Smooth muscle cell (in vitro differentiated cells): ENCODE measurements around the gene MRPL48. TPM values are rescaled to one million over a fixed set of nuclear protein-coding genes. Genes with fewer than 3 reads are reported as not detected.

Source experiments
- DNase-seq: peaks from one replicate; lab custom pipeline; 2025; ENCODE audit not compliant: unreplicated experiment; lab: John Stamatoyannopoulos, UW
- H2AFZ ChIP-seq: fragments of 200-600 bp; sonication (generic); 2 replicates; pipeline ENCODE4 v1.6.0; 2016; ENCODE audit warnings: antibody characterized with exemption, low read depth, mild to moderate bottlenecking
- H3F3A ChIP-seq: fragments of 200-600 bp; sonication (generic); 2 replicates; pipeline ENCODE4 v1.6.0; 2017; ENCODE audit warnings: antibody characterized with exemption, low read depth
- H3K27ac ChIP-seq: fragments of 200-600 bp; sonication (generic); 2 replicates; pipeline ENCODE4 v1.5.1; 2016; ENCODE audit warnings: low read depth, mild to moderate bottlenecking
- H3K27me3 ChIP-seq: fragments of 200-600 bp; sonication (generic); 2 replicates; pipeline ENCODE4 v1.6.1; 2016; ENCODE audit warnings: low read depth, mild to moderate bottlenecking
- H3K36me3 ChIP-seq: fragments of 200-600 bp; sonication (generic); 2 replicates; pipeline ENCODE4 v1.5.1; 2016; ENCODE audit warnings: low read depth
- H3K4me1 ChIP-seq: fragments of 200-600 bp; sonication (generic); 2 replicates; pipeline ENCODE4 v1.5.1; 2016; ENCODE audit warnings: low read depth
- H3K4me2 ChIP-seq: fragments of 200-600 bp; sonication (generic); 2 replicates; pipeline ENCODE4 v1.6.0; 2016; ENCODE audit warnings: mild to moderate bottlenecking
- H3K4me3 ChIP-seq: fragments of 200-600 bp; sonication (generic); 2 replicates; pipeline ENCODE4 v1.5.1; 2016; ENCODE audit warnings: mild to moderate bottlenecking
- H3K79me2 ChIP-seq: fragments of 200-600 bp; sonication (generic); 2 replicates; pipeline ENCODE4 v1.6.0; 2016; ENCODE audit warnings: low read depth, mild to moderate bottlenecking
- H3K9ac ChIP-seq: fragments of 200-600 bp; sonication (generic); 2 replicates; pipeline ENCODE4 v1.6.0; 2016; ENCODE audit warnings: low read depth
- H3K9me3 ChIP-seq: fragments of 200-600 bp; sonication (generic); replicated peaks from 2 replicates; pipeline ENCODE4 v1.5.1; 2016; ENCODE audit warnings: low read depth
- H4K20me1 ChIP-seq: fragments of 200-600 bp; sonication (generic); 2 replicates; pipeline ENCODE4 v1.6.0; 2016; ENCODE audit warnings: low read depth
- WGBS: methylation state at CpG from one replicate; pipeline ENCODE4 v1.1.7; 2016; ENCODE audit warnings: low lambda C conversion rate; 5-methylcytosine and 5-hydroxymethylcytosine counted together
- polyA plus RNA-seq: library from polyadenylated mRNA; unstranded; fragments of >200 nt; fragmentation: Nextera tagmentation; extraction: Ambion mirVana; gene quantifications from 2 replicates; pipeline ENCODE4 v1.2.1, GENCODE V29; 2016
- total RNA-seq: library from RNA; depleted of rRNA; stranded (reverse); fragments of >200 nt; gene quantifications from 2 replicates; pipeline ENCODE4 v1.2.3, GENCODE V29; 2014
- TF ChIP-seq, protein P1 (sequence below): fragments of 200-600 bp; sonication (generic); IDR thresholded peaks from 2 replicates; pipeline ENCODE4 v1.5.1; 2017; ENCODE audit warnings: borderline replicate concordance, mild to moderate bottlenecking, antibody characterized with exemption; ENCODE audit not compliant: insufficient read depth, poor library complexity, severe bottlenecking

The MRPL48 gene
- total and polyA plus RNA-seq, 2 experiments from 2014 or later = 26.4 to 65.3 TPM

DNA sequence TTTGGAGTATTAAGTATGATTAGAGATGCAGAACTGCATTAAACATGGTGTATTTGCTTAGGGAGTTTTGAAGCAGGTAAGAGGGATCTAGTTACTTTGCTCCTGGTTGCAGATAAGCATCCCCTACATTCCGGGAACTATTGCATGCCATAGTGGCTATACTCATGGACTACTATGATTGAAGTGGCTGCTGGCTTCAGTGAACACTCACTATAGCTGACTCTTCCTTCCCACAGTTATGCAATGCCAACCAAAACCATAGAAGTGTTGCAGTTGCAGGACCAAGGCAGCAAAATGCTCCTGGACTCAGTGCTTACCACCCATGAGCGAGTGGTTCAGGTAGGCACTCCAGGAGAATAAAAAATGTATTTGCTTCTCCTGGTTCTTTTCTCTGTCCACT lies 72.0 kb downstream of the MRPL48 start:
- TF ChIP-seq, protein P1, sequence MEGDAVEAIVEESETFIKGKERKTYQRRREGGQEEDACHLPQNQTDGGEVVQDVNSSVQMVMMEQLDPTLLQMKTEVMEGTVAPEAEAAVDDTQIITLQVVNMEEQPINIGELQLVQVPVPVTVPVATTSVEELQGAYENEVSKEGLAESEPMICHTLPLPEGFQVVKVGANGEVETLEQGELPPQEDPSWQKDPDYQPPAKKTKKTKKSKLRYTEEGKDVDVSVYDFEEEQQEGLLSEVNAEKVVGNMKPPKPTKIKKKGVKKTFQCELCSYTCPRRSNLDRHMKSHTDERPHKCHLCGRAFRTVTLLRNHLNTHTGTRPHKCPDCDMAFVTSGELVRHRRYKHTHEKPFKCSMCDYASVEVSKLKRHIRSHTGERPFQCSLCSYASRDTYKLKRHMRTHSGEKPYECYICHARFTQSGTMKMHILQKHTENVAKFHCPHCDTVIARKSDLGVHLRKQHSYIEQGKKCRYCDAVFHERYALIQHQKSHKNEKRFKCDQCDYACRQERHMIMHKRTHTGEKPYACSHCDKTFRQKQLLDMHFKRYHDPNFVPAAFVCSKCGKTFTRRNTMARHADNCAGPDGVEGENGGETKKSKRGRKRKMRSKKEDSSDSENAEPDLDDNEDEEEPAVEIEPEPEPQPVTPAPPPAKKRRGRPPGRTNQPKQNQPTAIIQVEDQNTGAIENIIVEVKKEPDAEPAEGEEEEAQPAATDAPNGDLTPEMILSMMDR = no peak
- Histone ChIP-seq H3K79me2 (no peaks in the 10 kb centered on the region), H3K36me3 (no peaks in the 10 kb centered on the region), H3K27me3 (no peaks in the 10 kb centered on the region), H3K27ac (no peak overlapping the region), H3F3A (no peaks in the 10 kb centered on the region), H2AFZ (no peak overlapping the region), H3K9me3 (no peaks in the 10 kb centered on the region), H3K9ac (no peak overlapping the region), H3K4me3 (no peak overlapping the region), H3K4me2 (no peak overlapping the region), H3K4me1 (no peaks in the 10 kb centered on the region), H4K20me1 (no peaks in the 10 kb centered on the region)
- no peak for DNase-seq
- WGBS = 93% methylated on average over 2 of the region's 2 CpGs

- H3K27ac ChIP-seq = no peak overlapping the region
- H3K9ac ChIP-seq = no peak overlapping the region
- no peaks in the 10 kb centered on the region for H3K79me2 ChIP-seq
- no peaks in the 10 kb centered on the region for H3K4me1 ChIP-seq
- TF ChIP-seq, protein P1 = no peak
- H3K9me3 ChIP-seq = no peaks in the 10 kb centered on the region
- H3K4me3 ChIP-seq = no peak overlapping the region
- H4K20me1 ChIP-seq = no peaks in the 10 kb centered on the region
- H3K4me2 ChIP-seq = no peak overlapping the region
- H3K27me3 ChIP-seq = no peaks in the 10 kb centered on the region
- no peak for DNase-seq
- whole genome bisulfite sequencing = 87% methylated on average over 2 of the region's 2 CpGs
- no peaks in the 10 kb centered on the region for H3K36me3 ChIP-seq
- H3F3A ChIP-seq = no peaks in the 10 kb centered on the region
- no peak overlapping the region for H2AFZ ChIP-seq
Measured at GRCh38 chr11:73860202-73860601, 72.5 kb downstream of the MRPL48 start.

DNA sequence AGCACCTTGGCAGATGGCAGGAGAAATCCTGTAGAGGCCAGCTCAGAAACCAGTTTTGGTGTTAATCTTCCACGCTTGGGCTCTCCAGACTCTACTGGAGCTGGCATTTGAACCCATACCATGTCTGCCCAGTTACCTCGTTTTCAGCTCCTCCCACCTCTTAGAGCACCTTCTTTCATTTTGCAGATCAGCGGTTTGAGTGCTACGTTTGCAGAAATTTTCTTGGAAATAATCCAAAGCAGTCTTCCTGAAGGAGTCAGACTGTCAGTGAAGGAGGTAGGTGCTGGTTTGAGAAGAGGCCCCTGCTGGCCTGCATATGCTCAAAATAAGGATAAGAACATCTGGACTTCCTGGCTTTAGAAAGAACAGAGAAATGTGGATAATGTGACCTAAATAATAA lies 75.3 kb downstream of the MRPL48 start:
- 95% methylated on average over 4 of the region's 4 CpGs for WGBS
- no peak for DNase-seq
- no peaks in the 10 kb centered on the region for H3K9me3 ChIP-seq
- H3K4me2 ChIP-seq = no peak overlapping the region
- H3K36me3 ChIP-seq = no peaks in the 10 kb centered on the region
- TF ChIP-seq, protein P1 = no peak
- H3K4me3 ChIP-seq = no peak overlapping the region
- H3K27ac ChIP-seq = no peak overlapping the region
- H3K27me3 ChIP-seq = no peaks in the 10 kb centered on the region
- H3K4me1 ChIP-seq = no peaks in the 10 kb centered on the region
- H3F3A ChIP-seq = peaks cover 4% of the 10 kb centered on the region
- no peaks in the 10 kb centered on the region for H3K79me2 ChIP-seq
- H2AFZ ChIP-seq = no peak overlapping the region
- no peak overlapping the region for H3K9ac ChIP-seq
- H4K20me1 ChIP-seq = no peaks in the 10 kb centered on the region

- Histone ChIP-seq H3K36me3 (no peaks in the 10 kb centered on the region), H2AFZ (no peak overlapping the region), H3K9ac (no peak overlapping the region), H3K4me1 (peaks cover 5% of the 10 kb centered on the region), H3F3A (peaks cover 4% of the 10 kb centered on the region), H3K4me3 (no peak overlapping the region), H3K79me2 (no peaks in the 10 kb centered on the region), H3K27ac (peak overlapping the region; percentile 81), H4K20me1 (no peaks in the 10 kb centered on the region), H3K4me2 (peak overlapping the region; percentile 15), H3K27me3 (no peaks in the 10 kb centered on the region), H3K9me3 (no peaks in the 10 kb centered on the region)
- 100% methylated on average over 5 of the region's 5 CpGs for WGBS
- TF ChIP-seq, protein P1 = no peak
- no peak for DNase-seq
Measured at GRCh38 chr11:73866095-73866579, 78.5 kb downstream of the MRPL48 start.
